Measurements from ENCODE around the gene MAP7.
"Not testable (repeated sequence)": the region's sequence is repeated elsewhere in the genome, so short reads cannot be mapped to it uniquely, and the experiment has no call there.

The MAP7 gene

DNA sequence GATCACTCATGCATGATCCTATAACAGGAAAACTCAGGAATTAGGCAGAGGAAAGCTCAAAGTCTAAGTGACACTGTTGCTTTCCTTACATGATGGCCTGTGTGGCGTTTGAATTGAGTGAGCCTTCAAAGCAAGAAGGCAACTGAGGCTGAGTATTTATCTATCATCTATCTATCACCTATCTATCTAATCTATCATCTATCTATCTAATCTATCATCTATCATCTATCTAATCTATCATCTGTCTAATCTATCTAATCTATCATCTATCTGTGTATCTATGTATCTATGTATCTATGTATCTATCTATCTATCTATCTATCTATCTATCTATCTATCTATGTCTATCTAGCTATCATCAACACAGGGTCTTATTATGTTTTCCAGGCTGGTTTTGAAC is 218.8 kb downstream of the MAP7 start:
- no peak for DNase-seq

DNA sequence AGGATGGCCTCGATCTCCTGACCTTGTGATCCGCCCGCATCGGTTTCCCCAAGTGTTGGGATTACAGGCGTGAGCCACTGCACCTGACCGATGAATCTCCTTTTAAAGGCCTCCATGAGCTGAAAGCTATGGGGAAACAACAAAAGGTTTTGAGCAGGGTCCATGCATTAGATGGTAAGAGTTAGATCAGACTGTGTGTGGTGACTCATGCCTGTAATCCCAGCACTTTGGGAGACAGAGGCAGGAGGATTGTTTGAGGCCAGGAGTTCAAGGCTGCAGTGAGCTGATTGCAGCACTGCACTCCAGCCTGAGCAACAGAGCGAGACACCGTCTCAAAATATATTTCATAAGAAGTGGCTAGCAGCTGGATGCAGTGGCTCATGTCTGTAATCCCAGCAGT is 219.6 kb downstream of the MAP7 start:
- no peak for DNase-seq

GRCh38 chr6:136326038-136326553 is 224.1 kb downstream of the MAP7 start:
- DNase-seq = no peak

DNA sequence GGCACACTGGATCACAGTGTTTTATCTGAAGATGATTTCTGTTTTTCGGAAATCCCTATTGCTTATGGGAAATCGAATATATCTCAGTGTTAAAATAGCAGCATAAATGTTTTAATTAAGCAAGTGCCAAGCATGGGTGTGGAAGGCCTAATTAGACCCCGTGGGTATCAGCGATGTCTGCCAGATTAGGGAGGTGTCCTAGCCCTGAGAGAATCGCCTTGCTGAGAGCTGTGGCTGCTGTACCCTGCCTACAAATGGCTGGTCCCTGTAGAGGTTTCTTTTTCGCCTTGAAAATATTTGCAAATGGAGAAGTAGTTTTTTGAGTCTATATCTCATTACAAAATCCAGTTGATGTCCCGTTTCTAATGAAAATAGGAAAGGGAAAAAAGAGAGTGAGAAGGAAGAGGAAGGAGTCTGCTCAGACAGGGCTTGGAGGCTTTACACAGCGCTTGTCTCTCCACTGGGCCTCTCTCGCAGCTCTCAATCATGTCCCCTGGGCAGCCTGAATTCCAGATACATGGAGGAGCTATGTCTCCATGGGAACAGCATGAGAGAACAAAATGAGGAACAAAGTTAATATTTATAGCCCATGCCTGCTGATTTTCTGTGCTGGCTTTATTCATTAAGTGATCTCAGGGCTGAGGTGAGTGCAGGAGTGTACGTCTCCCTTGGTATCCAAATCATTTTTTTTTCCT is 225.4 kb downstream of the MAP7 start:
- no peak for DNase-seq

DNA sequence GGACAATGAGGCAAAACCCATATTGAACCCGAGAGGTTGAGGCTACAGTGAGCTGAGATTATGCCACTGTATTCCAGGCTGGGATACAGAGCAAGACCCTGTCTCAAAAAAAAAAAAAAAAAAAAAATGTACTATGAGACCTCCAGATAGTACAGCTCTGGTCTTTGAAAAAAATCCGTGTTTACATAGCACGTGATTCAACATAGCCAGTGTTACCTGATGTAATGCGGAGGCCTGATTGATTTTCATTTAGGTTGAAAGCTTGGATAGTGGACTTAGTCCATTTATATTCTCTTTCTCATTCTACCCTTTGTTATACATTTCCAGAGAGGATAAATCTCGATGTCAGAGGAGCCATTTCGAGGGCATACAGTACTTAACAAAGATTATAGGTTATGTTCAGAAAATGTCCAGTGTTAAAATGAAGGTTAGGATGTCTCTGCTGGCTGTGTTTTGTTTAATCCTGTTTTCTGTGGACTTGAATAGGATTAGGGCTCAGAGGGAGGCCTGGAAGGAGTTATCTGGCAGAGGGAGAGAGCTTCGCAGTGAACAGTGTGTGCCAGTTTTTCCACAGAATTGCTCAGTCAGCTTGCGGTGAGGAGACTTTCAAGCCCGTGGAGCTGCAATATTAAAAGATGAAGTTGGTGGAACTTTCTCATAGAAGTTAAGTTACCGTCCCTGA is 226.7 kb downstream of the MAP7 start:
- DNase-seq = no peak

GRCh38 chr6:136319732-136320131 is 230.5 kb downstream of the MAP7 start:
- no peak for DNase-seq

DNA sequence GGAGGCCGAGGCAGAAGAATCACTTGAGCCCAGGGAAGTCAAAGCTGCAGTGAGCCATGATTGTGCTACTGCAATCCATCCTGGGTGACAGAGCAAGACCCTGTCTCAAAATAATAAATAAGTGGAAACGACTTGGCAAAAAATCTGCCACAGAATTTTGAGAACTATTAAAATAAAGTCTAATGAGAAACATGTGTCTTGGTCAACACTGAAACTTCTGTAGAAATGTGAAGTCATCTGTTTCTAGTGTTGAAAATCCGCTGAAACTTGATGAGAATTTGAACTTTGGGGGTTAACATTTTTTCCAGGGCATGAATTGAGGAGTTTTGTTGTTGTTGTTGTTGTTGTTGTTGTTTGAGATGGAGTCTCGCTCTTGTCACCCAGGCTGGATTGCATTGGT is 231.5 kb downstream of the MAP7 start:
- no peak for DNase-seq

DNA sequence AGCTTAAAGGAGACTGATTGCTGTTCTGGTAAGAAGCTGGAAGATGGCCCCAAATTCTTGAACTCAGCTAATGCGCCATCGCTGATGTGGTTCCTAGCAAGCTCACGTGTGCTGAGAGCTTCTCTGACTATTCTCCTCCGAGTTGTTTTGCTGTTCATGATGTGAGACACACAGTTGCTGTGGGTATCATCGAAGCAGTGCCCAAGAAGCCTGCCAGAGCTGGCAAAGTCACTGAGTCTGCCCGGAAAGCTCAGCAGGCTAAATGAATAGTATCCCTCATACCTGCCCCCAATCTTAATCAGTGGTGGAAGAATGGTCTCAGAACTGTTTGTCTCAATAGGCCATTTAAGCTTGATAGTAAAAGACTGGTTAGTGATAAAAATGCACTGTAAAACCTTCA is 232.3 kb downstream of the MAP7 start:
- DNase-seq = no peak

- peak; percentile 49 to 59 for DNase-seq
These were observed 233.1 kb downstream of the MAP7 start for GRCh38 chr6:136317021-136317694.

- DNase-seq = no peak
These were observed 234.6 kb downstream of the MAP7 start for GRCh38 chr6:136315594-136315993.

DNA sequence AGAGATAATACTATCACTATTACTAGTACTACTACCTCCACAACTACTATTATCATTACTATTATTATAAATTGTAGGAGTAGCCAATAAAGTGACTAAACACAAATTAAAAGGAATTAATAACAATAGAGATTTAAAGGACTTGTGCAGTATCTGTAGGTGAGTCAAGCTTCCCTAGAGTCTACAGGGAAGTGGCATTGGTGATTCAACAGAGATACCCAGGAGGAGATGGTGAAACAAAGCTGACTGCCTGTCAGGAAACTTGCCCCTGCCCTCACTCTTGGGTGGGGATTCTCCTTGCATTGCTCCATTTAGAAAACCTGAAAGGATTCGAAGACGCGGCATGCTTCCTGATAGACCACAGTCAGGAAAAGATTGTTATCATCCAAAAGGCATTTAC is 237.2 kb downstream of the MAP7 start:
- no peak for DNase-seq

- DNase-seq = no peak
These were observed 240.4 kb downstream of the MAP7 start for GRCh38 chr6:136309729-136310311.

DNA sequence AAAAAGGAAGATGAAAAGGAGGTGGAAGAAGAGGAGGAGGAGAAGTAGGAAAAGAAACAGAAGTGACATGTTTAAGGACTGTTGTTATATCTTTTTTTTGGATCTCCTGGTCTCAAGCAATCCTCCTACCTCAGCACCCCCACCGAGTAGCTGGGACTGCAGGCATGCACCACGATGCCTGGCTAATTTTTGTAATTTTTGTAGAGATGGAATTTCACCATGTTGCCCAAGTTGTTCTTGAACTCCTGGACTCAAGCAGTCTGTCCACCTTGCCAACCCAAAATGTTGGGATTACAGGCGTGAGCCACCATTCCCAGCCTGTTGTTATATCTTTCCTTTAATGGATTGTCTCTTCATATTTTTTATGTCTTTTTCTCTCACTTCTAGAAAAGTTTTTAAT is 241.1 kb downstream of the MAP7 start:
- no peak for DNase-seq

DNA sequence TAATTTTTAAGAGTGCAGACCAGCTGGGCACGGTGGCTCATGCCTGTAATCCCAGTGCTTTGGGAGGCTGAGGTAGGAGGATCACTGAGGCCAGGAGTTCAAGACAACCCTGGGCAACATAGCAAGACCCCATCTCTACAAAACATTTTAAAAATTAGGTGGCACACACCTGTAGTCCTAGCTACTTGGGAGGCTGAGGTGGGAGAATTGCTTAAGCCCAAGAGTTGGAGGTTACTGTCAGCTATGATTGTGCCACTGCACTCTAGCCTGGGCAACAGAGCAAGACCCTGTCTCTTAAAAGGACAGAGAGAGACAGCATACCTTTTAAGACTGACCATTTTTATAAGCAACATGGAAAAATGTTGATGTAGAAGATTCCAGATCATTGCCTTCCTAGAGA is 241.8 kb downstream of the MAP7 start:
- DNase-seq = not testable (repeated sequence)

GRCh38 chr6:136307351-136307750 is 242.9 kb downstream of the MAP7 start:
- no peak for DNase-seq

- no peak for DNase-seq
These were observed 243.8 kb downstream of the MAP7 start for GRCh38 chr6:136306466-136306865.

DNA sequence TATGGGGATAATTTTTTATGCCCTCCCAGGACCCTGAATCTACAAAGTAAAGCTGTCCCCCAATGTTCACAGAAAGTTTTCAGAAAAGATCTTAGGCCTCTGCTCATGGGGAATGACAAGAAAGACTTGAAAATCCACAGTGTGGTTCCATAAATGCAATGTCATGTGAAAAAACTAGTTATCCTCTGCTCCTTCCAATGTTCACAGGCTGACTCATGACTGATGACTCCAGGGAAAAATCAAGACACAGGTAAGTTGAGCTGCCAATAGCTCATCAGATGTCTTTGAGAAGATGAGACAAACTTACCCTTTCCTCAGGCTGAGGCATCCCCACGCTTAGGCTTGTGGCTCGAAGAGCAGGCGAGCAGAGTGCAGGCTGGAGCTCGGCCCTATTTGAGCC is 245.8 kb downstream of the MAP7 start:
- DNase-seq = no peak

GRCh38 chr6:136303516-136303915 is 246.7 kb downstream of the MAP7 start:
- DNase-seq = no peak

DNA sequence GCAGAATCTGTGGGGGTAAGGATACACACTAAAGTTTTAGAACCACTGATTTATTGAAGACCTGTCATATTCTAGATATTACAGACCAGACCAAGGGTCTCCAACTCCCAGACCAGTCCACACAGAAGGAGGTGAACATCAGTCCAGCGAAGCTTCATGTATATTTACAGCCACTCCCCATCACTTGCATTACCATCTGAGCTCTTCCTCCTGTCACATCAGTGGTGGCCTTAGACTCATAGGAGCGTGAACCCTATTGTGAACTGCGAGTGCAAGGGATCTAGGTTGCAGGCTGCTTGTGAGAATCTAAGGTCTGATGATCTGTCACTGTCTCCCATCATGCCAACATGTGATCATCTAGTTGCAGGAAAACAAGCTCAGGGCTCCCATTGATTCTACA is 255.6 kb downstream of the MAP7 start:
- no peak for DNase-seq
